Measurements from ENCODE around the gene MFAP3L.
"Not testable (repeated sequence)": the region's sequence is repeated elsewhere in the genome, so short reads cannot be mapped to it uniquely, and the experiment has no call there.

MFAP3L gene

DNA sequence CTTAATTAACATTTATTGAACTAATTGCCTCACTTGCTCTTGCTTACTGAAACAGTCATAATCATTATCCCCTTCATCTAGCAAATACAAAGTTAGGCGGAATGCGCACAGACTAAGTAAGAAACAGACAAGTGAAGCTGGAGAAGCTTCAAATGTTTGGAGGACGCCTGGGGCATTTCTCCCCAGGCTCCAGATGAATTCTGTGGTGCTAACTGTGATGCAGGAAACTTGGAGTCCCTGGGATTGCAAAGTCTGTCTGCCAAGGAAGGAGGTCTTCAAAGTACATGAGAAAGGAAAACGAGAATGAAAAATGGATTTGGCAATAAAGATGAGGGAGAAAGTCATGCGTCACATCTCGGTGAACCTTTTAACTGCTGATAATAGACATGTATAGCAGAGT is 23.6 kb upstream of the MFAP3L start:
- TF ChIP-seq ARNTL (CRISPR knock-in tag; IDR thresholded peaks at IDR 0.05; ENCODE audit: borderline replicate concordance, low read depth): no peak
- no peak for TF ChIP-seq TSHZ2 (CRISPR knock-in tag; IDR thresholded peaks at IDR 0.05)
- TF ChIP-seq GLIS3 (CRISPR knock-in tag; IDR thresholded peaks at IDR 0.05): no peak
- TF ChIP-seq ISL1 (CRISPR knock-in tag; IDR thresholded peaks at IDR 0.05): no peak
- no peak for TF ChIP-seq ZNF8 (CRISPR knock-in tag; IDR thresholded peaks at IDR 0.05)
- no peak for TF ChIP-seq ZFP30 (CRISPR knock-in tag; IDR thresholded peaks at IDR 0.05)
- TF ChIP-seq CSDC2 (CRISPR knock-in tag; IDR thresholded peaks at IDR 0.05): no peak
- TF ChIP-seq TOX (CRISPR knock-in tag; IDR thresholded peaks at IDR 0.05; ENCODE audit: borderline replicate concordance): no peak
- TF ChIP-seq ZFP3 (CRISPR knock-in tag; IDR thresholded peaks at IDR 0.05): no peak
- TF ChIP-seq OSR1 (CRISPR knock-in tag; IDR thresholded peaks at IDR 0.05): no peak
- no peak for TF ChIP-seq CREB5 (CRISPR knock-in tag; IDR thresholded peaks at IDR 0.05; ENCODE audit: low read depth)
- TF ChIP-seq POU6F1 (CRISPR knock-in tag; IDR thresholded peaks at IDR 0.05; ENCODE audit: borderline replicate concordance, low read depth): no peak
- TF ChIP-seq ZC3H10 (CRISPR knock-in tag; IDR thresholded peaks at IDR 0.05): no peak
- no peak for TF ChIP-seq RARB (CRISPR knock-in tag; IDR thresholded peaks at IDR 0.05)
- TF ChIP-seq ZNF565 (CRISPR knock-in tag; conservative IDR thresholded peaks at IDR 0.05; ENCODE audit: low read depth): no peak
- TF ChIP-seq, protein P1, sequence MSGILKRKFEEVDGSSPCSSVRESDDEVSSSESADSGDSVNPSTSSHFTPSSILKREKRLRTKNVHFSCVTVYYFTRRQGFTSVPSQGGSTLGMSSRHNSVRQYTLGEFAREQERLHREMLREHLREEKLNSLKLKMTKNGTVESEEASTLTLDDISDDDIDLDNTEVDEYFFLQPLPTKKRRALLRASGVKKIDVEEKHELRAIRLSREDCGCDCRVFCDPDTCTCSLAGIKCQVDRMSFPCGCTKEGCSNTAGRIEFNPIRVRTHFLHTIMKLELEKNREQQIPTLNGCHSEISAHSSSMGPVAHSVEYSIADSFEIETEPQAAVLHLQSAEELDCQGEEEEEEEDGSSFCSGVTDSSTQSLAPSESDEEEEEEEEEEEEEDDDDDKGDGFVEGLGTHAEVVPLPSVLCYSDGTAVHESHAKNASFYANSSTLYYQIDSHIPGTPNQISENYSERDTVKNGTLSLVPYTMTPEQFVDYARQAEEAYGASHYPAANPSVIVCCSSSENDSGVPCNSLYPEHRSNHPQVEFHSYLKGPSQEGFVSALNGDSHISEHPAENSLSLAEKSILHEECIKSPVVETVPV (CRISPR knock-in tag; IDR thresholded peaks at IDR 0.05): no peak
- TF ChIP-seq BACH2 (CRISPR knock-in tag; IDR thresholded peaks at IDR 0.05; ENCODE audit: borderline replicate concordance): no peak
- no peak for TF ChIP-seq PPARA (CRISPR knock-in tag; IDR thresholded peaks at IDR 0.05; ENCODE audit: borderline replicate concordance)
- TF ChIP-seq, protein P2, sequence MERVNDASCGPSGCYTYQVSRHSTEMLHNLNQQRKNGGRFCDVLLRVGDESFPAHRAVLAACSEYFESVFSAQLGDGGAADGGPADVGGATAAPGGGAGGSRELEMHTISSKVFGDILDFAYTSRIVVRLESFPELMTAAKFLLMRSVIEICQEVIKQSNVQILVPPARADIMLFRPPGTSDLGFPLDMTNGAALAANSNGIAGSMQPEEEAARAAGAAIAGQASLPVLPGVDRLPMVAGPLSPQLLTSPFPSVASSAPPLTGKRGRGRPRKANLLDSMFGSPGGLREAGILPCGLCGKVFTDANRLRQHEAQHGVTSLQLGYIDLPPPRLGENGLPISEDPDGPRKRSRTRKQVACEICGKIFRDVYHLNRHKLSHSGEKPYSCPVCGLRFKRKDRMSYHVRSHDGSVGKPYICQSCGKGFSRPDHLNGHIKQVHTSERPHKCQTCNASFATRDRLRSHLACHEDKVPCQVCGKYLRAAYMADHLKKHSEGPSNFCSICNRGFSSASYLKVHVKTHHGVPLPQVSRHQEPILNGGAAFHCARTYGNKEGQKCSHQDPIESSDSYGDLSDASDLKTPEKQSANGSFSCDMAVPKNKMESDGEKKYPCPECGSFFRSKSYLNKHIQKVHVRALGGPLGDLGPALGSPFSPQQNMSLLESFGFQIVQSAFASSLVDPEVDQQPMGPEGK (CRISPR knock-in tag; IDR thresholded peaks at IDR 0.05; ENCODE audit: borderline replicate concordance): no peak
- ATAC-seq: no peak

DNA sequence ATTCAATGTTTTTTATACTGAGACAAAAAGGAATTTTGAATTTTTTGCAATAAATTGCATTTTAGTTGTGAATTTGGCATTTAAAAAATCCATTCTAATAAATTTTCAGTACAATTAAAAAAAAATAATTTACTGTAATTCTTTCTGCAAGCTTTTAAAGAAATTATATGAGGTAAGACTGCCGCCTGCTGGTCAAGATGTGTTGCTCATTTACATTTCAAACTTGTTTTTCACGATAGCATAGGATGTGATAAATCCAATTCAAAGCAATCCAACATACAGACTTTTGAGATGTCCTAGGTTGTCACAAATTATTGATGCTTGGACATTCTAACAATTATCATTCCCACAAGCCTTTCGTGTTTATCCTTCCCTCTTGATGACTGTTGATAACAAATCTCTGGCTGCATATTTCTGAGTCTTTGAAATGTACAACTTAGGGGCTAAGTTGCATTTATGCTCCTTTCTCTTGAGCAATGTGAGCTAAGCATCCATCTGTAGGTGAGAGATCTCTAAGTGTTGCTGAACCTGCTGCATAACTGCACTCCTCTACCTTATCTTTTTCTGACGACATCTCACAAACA is 21.7 kb upstream of the MFAP3L start:
- ATAC-seq: peak; percentile 40; the same call in 2 of the 3 replicates
- TF ChIP-seq, protein P2 (CRISPR knock-in tag; IDR thresholded peaks at IDR 0.05; ENCODE audit: borderline replicate concordance): no peak
- TF ChIP-seq TOX (CRISPR knock-in tag; IDR thresholded peaks at IDR 0.05; ENCODE audit: borderline replicate concordance) (no peak), ZNF70 (CRISPR knock-in tag; IDR thresholded peaks at IDR 0.05) (no peak), BACH2 (CRISPR knock-in tag; IDR thresholded peaks at IDR 0.05; ENCODE audit: borderline replicate concordance) (no peak), GLIS3 (CRISPR knock-in tag; IDR thresholded peaks at IDR 0.05) (no peak)

DNA sequence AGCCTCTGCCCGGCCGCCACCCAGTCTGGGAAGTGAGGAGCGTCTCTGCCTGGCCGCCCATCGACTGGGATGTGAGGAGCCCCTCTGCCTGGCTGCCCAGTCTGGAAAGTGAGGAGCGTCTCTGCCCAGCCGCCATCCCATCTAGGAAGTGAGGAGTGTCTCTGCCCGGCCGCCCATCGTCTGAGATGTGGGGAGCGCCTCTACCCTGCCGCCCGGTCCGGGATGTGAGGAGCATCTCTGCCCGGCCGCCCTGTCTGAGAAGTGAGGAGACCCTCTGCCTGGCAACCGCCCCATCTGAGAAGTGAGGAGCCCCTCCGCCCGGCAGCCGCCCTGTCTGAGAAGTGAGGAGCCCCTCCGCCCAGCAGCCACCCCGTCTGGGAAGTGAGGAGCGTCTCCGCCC is 20.0 kb upstream of the MFAP3L start:
- ATAC-seq: not testable (repeated sequence)
